ENCODE data around the gene GAS5.
"Not testable (repeated sequence)": the region's sequence is repeated elsewhere in the genome, so short reads cannot be mapped to it uniquely, and the experiment has no call there.

The GAS5 gene

DNA sequence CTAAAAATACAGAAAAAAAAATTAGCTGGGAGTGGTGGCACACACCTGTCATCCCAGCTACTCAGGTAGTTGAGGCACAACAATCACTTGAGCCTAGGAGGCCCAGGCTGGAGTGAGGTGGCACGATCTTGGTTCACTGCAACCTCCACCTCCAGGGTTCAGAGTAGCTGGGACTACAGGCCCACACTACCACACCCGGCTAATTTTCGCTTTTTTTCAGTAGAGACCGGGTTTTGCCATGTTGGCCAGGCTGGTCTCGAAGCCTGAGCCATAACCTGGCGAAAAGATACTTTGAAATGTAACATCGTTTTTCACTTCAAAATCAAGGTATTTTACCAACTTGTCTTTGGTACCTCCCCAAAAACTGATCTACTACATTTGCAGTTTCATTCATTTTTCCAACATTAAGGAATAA, 6.1 kb downstream of the GAS5 start:
- H3K27ac ChIP-seq (ENCODE audit: low read depth, low read length) = no peak overlapping the region
- H3K4me1 ChIP-seq (ENCODE audit: control insufficient read depth, insufficient read depth, low read length) = 0 out of 2 replicates have a peak, but pooled peaks cover 4% of the 10 kb centered on the region
- no peak overlapping the region for H3K9ac ChIP-seq (ENCODE audit: low read length)
- H3K4me3 ChIP-seq (ENCODE audit: low read depth, low read length) = no peak overlapping the region
- H3K27me3 ChIP-seq (ENCODE audit: control insufficient read depth, insufficient read depth, low read length) = no peaks in the 10 kb centered on the region
- peaks cover 74% of the 10 kb centered on the region for H3K36me3 ChIP-seq (ENCODE audit: control insufficient read depth, insufficient read depth, low read length)
- H3K9me3 ChIP-seq (ENCODE audit: control insufficient read depth, insufficient read depth, low read depth, low read length) = no peaks in the 10 kb centered on the region

DNA sequence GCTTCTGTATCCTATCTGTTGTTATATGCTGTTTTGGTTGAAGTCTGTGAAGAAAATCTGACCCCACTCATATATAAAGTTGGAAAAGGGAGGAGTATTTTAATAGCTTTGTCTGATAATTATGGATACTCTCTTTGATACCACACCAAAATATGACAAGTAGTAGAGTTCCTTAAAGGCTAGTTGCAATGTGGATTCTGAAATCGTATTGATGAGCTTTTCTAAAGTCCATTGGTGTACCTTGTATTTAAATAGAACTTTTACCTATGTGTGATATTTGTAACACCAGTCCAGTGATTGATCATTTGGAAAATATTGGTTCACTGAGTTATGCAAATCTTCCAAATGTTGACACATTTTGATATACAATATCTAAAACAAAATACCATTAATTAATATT, 7.7 kb downstream of the GAS5 start:
- Histone ChIP-seq H3K4me3 (ENCODE audit: low read depth, low read length) (no peak overlapping the region), H3K27me3 (ENCODE audit: control insufficient read depth, insufficient read depth, low read length) (no peaks in the 10 kb centered on the region), H3K9me3 (ENCODE audit: control insufficient read depth, insufficient read depth, low read depth, low read length) (no peaks in the 10 kb centered on the region), H3K4me1 (ENCODE audit: control insufficient read depth, insufficient read depth, low read length) (0 out of 2 replicates have a peak, but pooled peaks cover 4% of the 10 kb centered on the region), H3K9ac (ENCODE audit: low read length) (no peak overlapping the region), H3K27ac (ENCODE audit: low read depth, low read length) (no peak overlapping the region), H3K36me3 (ENCODE audit: control insufficient read depth, insufficient read depth, low read length) (peaks cover 69% of the 10 kb centered on the region)

DNA sequence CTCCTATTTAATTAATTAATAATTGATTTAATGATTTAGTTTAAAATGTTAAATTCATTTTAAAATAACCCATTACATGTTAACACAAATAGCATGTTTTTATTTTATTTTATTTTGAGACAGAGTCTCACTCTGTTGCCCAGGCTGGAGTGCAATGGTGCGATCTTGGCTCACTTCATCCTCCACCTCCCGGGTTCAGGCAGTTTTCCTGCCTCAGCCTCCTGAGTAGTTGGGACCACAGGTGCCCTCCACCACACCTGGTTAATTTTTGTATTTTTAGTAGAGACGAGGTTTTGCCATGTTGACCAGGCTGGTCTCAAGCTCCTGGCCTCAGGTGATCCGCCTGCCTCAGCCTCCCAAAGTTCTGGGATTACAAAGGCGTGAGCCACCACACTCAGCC, 8.2 kb downstream of the GAS5 start:
- not testable (repeated sequence) for H3K27ac ChIP-seq (ENCODE audit: low read depth, low read length); H3K9me3 ChIP-seq (ENCODE audit: control insufficient read depth, insufficient read depth, low read depth, low read length); H3K9ac ChIP-seq (ENCODE audit: low read length); H3K4me1 ChIP-seq (ENCODE audit: control insufficient read depth, insufficient read depth, low read length); H3K27me3 ChIP-seq (ENCODE audit: control insufficient read depth, insufficient read depth, low read length); H3K4me3 ChIP-seq (ENCODE audit: low read depth, low read length)
- peaks cover 68% of the 10 kb centered on the region for H3K36me3 ChIP-seq (ENCODE audit: control insufficient read depth, insufficient read depth, low read length)

DNA sequence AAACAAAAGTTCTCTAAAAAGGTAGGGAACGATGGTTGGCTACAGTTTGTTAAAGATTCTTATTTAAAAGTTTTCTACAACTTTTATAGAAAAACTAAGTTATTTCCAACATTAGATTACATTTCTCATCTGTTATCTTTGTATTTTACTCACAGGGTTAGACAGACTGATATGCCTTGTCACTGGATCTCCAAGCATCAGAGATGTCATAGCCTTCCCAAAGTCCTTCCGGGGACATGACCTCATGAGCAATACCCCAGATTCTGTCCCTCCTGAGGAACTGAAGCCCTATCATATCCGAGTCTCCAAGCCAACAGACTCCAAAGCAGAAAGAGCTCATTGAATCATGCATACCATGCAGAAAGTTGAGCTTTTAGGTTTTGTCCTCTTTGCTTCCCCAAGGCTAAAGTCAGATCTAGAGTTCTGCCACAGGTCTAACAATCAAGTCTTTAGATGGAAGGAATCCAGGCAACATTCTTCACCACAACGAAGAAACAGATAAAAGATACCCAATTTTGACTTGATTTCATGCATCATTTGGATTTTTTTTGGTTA, 10.3 kb downstream of the GAS5 start:
- Histone ChIP-seq H3K27ac (ENCODE audit: low read depth, low read length) (no peak overlapping the region), H3K4me3 (ENCODE audit: low read depth, low read length) (no peak overlapping the region), H3K9me3 (ENCODE audit: control insufficient read depth, insufficient read depth, low read depth, low read length) (no peaks in the 10 kb centered on the region), H3K9ac (ENCODE audit: low read length) (no peak overlapping the region), H3K27me3 (ENCODE audit: control insufficient read depth, insufficient read depth, low read length) (no peaks in the 10 kb centered on the region), H3K4me1 (ENCODE audit: control insufficient read depth, insufficient read depth, low read length) (peaks cover 14% of the 10 kb centered on the region), H3K36me3 (ENCODE audit: control insufficient read depth, insufficient read depth, low read length) (peaks cover 59% of the 10 kb centered on the region)

DNA sequence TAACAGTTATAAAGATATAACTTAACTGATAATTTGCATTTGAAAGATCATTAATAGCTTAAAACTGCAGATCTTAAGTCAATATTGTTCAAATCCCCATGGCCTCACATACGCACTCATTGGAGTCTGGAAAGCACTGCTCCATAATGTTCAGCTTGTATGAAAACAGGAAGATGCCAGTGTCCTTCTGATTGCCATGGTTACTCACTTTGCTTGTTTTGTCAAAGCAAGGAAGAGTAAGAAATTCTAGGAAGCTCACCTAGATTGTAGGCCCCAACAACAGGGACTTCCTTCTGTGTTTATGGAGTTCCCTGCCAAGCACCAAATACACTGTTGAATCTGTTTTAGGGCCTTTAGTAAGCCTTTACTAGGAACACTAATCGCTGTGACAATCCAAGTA, 10.9 kb downstream of the GAS5 start:
- no peaks in the 10 kb centered on the region for H3K9me3 ChIP-seq (ENCODE audit: control insufficient read depth, insufficient read depth, low read depth, low read length)
- H3K4me3 ChIP-seq (ENCODE audit: low read depth, low read length) = no peak overlapping the region
- H3K27ac ChIP-seq (ENCODE audit: low read depth, low read length) = no peak overlapping the region
- no peak overlapping the region for H3K9ac ChIP-seq (ENCODE audit: low read length)
- H3K27me3 ChIP-seq (ENCODE audit: control insufficient read depth, insufficient read depth, low read length) = no peaks in the 10 kb centered on the region
- H3K4me1 ChIP-seq (ENCODE audit: control insufficient read depth, insufficient read depth, low read length) = peaks cover 14% of the 10 kb centered on the region
- H3K36me3 ChIP-seq (ENCODE audit: control insufficient read depth, insufficient read depth, low read length) = peaks cover 61% of the 10 kb centered on the region

GRCh38 chr1:173856014-173856413, 11.8 kb downstream of the GAS5 start:
- peaks cover 66% of the 10 kb centered on the region for H3K36me3 ChIP-seq (ENCODE audit: control insufficient read depth, insufficient read depth, low read length)

DNA sequence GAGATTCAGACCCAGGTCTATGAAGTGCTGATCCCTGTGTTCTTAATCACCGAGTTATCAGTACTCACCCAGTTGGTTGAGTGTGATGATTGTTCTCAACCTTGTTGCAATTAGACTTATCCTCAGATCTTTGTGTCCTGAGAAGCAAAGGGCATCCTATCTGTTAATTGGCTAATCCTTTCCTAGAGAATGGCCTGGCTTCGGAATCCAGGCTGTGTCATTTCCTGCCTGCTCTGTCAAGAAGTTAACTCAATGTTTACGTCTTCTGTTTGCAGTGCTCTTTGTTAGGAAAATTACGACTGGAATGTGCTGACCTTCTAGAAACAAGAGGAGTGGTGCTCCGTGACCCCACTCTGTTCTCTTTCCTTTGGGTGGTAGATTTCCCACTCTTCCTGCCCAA, 14.7 kb downstream of the GAS5 start:
- Histone ChIP-seq H3K36me3 (ENCODE audit: control insufficient read depth, insufficient read depth, low read length) (peaks cover 52% of the 10 kb centered on the region), H3K4me3 (ENCODE audit: low read depth, low read length) (no peak overlapping the region), H3K9ac (ENCODE audit: low read length) (no peak overlapping the region), H3K27me3 (ENCODE audit: control insufficient read depth, insufficient read depth, low read length) (no peaks in the 10 kb centered on the region), H3K9me3 (ENCODE audit: control insufficient read depth, insufficient read depth, low read depth, low read length) (no peaks in the 10 kb centered on the region), H3K4me1 (ENCODE audit: control insufficient read depth, insufficient read depth, low read length) (peaks cover 14% of the 10 kb centered on the region), H3K27ac (ENCODE audit: low read depth, low read length) (peak overlapping the region; percentile 77)

More at GRCh38 chr1:173856014-173856413, 11.8 kb downstream of the GAS5 start:
- Histone ChIP-seq H3K4me1 (ENCODE audit: control insufficient read depth, insufficient read depth, low read length) (peaks cover 14% of the 10 kb centered on the region), H3K9ac (ENCODE audit: low read length) (no peak overlapping the region), H3K4me3 (ENCODE audit: low read depth, low read length) (no peak overlapping the region), H3K27me3 (ENCODE audit: control insufficient read depth, insufficient read depth, low read length) (no peaks in the 10 kb centered on the region), H3K27ac (ENCODE audit: low read depth, low read length) (no peak overlapping the region), H3K9me3 (ENCODE audit: control insufficient read depth, insufficient read depth, low read depth, low read length) (no peaks in the 10 kb centered on the region)

DNA sequence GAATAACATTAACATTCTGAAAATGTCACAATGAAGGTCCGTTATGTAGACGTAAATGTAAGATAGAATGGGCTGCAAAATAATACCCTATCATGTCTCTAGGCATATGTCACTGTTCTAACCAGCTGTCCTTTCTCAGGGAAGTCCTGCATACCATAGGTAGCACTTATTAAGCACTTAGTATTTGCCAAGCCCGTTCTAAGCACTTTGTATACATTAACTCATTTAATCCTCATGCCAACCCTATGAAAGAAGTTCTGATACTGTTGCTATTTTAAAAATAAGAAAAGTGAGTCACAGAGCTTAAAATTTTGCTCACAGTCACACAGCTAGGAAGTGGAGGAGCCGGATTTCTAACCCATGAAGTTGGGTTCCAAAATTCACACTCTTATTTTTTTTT, 15.7 kb downstream of the GAS5 start:
- no peak overlapping the region for H3K4me3 ChIP-seq (ENCODE audit: low read depth, low read length)
- H3K9me3 ChIP-seq (ENCODE audit: control insufficient read depth, insufficient read depth, low read depth, low read length) = no peaks in the 10 kb centered on the region
- H3K36me3 ChIP-seq (ENCODE audit: control insufficient read depth, insufficient read depth, low read length) = peaks cover 43% of the 10 kb centered on the region
- no peak overlapping the region for H3K9ac ChIP-seq (ENCODE audit: low read length)
- H3K27ac ChIP-seq (ENCODE audit: low read depth, low read length) = no peak overlapping the region
- peaks cover 14% of the 10 kb centered on the region for H3K4me1 ChIP-seq (ENCODE audit: control insufficient read depth, insufficient read depth, low read length)
- H3K27me3 ChIP-seq (ENCODE audit: control insufficient read depth, insufficient read depth, low read length) = no peaks in the 10 kb centered on the region

- Histone ChIP-seq H3K27me3 (ENCODE audit: control insufficient read depth, insufficient read depth, low read length) (no peaks in the 10 kb centered on the region), H3K27ac (ENCODE audit: low read depth, low read length) (no peak overlapping the region), H3K4me1 (ENCODE audit: control insufficient read depth, insufficient read depth, low read length) (no peaks in the 10 kb centered on the region), H3K9me3 (ENCODE audit: control insufficient read depth, insufficient read depth, low read depth, low read length) (no peaks in the 10 kb centered on the region), H3K9ac (ENCODE audit: low read length) (no peak overlapping the region), H3K36me3 (ENCODE audit: control insufficient read depth, insufficient read depth, low read length) (peaks cover 59% of the 10 kb centered on the region), H3K4me3 (ENCODE audit: low read depth, low read length) (no peak overlapping the region)
Observed at GRCh38 chr1:173832748-173833147, 35.0 kb downstream of the GAS5 start.

GRCh38 chr1:173827611-173828010, 40.2 kb downstream of the GAS5 start:
- Histone ChIP-seq H3K4me1 (ENCODE audit: control insufficient read depth, insufficient read depth, low read length) (peaks cover 6% of the 10 kb centered on the region; the same call in 1 of the 2 replicates), H3K27me3 (ENCODE audit: control insufficient read depth, insufficient read depth, low read length) (no peaks in the 10 kb centered on the region), H3K27ac (ENCODE audit: low read depth, low read length) (no peak overlapping the region), H3K4me3 (ENCODE audit: low read depth, low read length) (no peak overlapping the region), H3K36me3 (ENCODE audit: control insufficient read depth, insufficient read depth, low read length) (peaks cover 24% of the 10 kb centered on the region), H3K9me3 (ENCODE audit: control insufficient read depth, insufficient read depth, low read depth, low read length) (no peaks in the 10 kb centered on the region), H3K9ac (ENCODE audit: low read length) (no peak overlapping the region)

DNA sequence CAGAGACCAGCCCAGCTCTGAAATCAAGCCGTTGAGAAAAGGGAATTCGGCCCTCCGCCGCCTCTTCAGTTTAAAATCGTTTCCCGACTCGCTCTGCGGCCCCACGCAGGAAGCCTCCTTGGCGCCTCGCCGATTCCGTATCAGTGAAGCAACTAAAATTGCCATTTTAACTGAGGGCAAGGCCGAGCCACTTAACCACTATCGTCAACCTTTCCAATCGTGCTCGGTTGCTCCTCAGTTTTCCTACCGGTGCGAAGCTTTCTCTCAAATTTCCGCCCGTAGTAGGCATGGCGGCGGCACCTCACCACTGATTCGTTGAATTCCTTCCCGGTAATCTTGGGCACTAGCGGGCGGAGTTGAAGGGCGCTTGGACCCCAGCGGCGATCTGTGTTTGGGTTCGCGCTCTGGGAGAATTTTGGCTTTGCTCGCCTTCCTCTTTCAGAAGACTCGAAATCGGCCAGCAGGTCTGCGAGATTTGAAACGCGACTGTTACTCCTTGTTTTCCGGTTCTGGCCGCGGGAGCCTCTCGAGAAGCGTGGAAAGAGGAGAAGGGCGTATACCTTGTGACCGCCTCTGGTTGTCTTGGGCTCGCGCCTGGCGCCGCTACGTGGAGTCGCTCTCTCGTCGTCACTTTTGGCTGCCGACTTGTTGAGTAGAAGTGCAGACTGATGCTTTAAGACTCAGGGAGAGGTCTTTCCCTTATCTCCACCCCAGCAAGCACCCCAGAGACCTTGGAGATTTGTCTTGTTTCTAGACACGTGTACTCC, 43.3 kb downstream of the GAS5 start, which contains the start of the genes CENPL and DARS2:
Gene CENPL (minus strand): TSS at position 569 of the 767 bp plus-strand sequence. CDS start 13,584 bp downstream, outside the sequence.
Gene DARS2 (plus strand): TSS at position 359 of the 767 bp plus-strand sequence. CDS start 557 bp downstream, outside the sequence.
- Histone ChIP-seq H3K9me3 (ENCODE audit: control insufficient read depth, insufficient read depth, low read depth, low read length) (no peaks in the 10 kb centered on the region), H3K4me3 (ENCODE audit: low read depth, low read length) (peak within 1 kb of the TSS; percentile 82), H3K27ac (ENCODE audit: low read depth, low read length) (peak within 1 kb of the TSS; percentile 82), H3K4me1 (ENCODE audit: control insufficient read depth, insufficient read depth, low read length) (peaks cover 6% of the 10 kb centered on the region; the same call in 1 of the 2 replicates), H3K27me3 (ENCODE audit: control insufficient read depth, insufficient read depth, low read length) (no peaks in the 10 kb centered on the region), H3K36me3 (ENCODE audit: control insufficient read depth, insufficient read depth, low read length) (peaks cover 15% of the 10 kb centered on the region; the same call in 1 of the 2 replicates), H3K9ac (ENCODE audit: low read length) (peak within 1 kb of the TSS; percentile 95)
